DND-41 (cell line): Measurements from ENCODE around the gene TMEM14C.
A peak's percentile ranks its signal among the peaks of the same experiment; 100 is the strongest.
"Not testable (repeated sequence)": the region's sequence is repeated elsewhere in the genome, so short reads cannot be mapped to it uniquely, and the experiment has no call there.

ENCODE experiments used
- ATAC-seq: fragments of 200-7000 bp; cut with Tn5 transposase; 3 replicates; pipeline ENCODE4 v1.9.1; 2021; ENCODE audit warnings: low read depth; ENCODE audit not compliant: insufficient read depth
- DNase-seq: peaks from one replicate; pipeline ENCODE4 v3.0.0-alpha.2; 2020
- H2AFZ ChIP-seq: 2 replicates; pipeline ENCODE4 v1.6.0; 2012; ENCODE audit warnings: low read depth, low read length
- H3K27ac ChIP-seq: 2 replicates; pipeline ENCODE4 v1.5.1; 2012; ENCODE audit warnings: low read length, inconsistent platforms
- H3K27me3 ChIP-seq: fragments of 200-600 bp; sonication (generic); 2 replicates; pipeline ENCODE4 v1.6.0; 2012; ENCODE audit warnings: low read length, mild to moderate bottlenecking, inconsistent platforms; ENCODE audit not compliant: insufficient read depth, poor library complexity
- H3K36me3 ChIP-seq: 2 replicates; pipeline ENCODE4 v1.5.1; 2012; ENCODE audit warnings: low read length, inconsistent platforms; ENCODE audit not compliant: insufficient read depth
- H3K4me1 ChIP-seq: 2 replicates; pipeline ENCODE4 v1.5.1; 2012; ENCODE audit warnings: mild to moderate bottlenecking, low read length; ENCODE audit not compliant: insufficient read depth
- H3K4me2 ChIP-seq: 2 replicates; pipeline ENCODE4 v1.6.0; 2012; ENCODE audit warnings: mild to moderate bottlenecking, moderate library complexity, low read length, inconsistent platforms; ENCODE audit not compliant: insufficient read depth
- H3K4me3 ChIP-seq, 2 experiments: fragments of 200-600 bp in 1 of 2; shearing (Covaris generic) in 1 of 2; 2 replicates each; pipeline ENCODE4 v1.5.1; 2012 to 2016; ENCODE audit warnings: inconsistent platforms in 2 of 2, low read length in 2 of 2, mild to moderate bottlenecking in 2 of 2, low read depth in 1 of 2, moderate library complexity in 1 of 2
- H3K79me2 ChIP-seq: 2 replicates; pipeline ENCODE4 v1.6.0; 2012; ENCODE audit warnings: low read length, inconsistent platforms; ENCODE audit not compliant: insufficient read depth
- H3K9ac ChIP-seq: 2 replicates; pipeline ENCODE4 v1.6.0; 2012; ENCODE audit warnings: low read depth, mild to moderate bottlenecking, inconsistent platforms, low read length, moderate library complexity
- H3K9me3 ChIP-seq: 2 replicates; pipeline ENCODE4 v1.5.1; 2012; ENCODE audit warnings: low read length, moderate library complexity, mild to moderate bottlenecking, inconsistent platforms; ENCODE audit not compliant: insufficient read depth, severe bottlenecking
- H4K20me1 ChIP-seq: 2 replicates; pipeline ENCODE4 v1.6.0; 2012; ENCODE audit warnings: low read length; ENCODE audit not compliant: insufficient read depth
- CTCF ChIP-seq: IDR thresholded peaks from 2 replicates; pipeline ENCODE4 v1.5.1; 2012; ENCODE audit warnings: borderline replicate concordance, low read length, moderate library complexity, mild to moderate bottlenecking; ENCODE audit not compliant: poor library complexity, severe bottlenecking; ENCODE audit errors: extremely low read depth
- EZH2 ChIP-seq: IDR thresholded peaks from 3 replicates; pipeline ENCODE4 v1.6.1; 2012; ENCODE audit warnings: borderline replicate concordance, low read depth, mild to moderate bottlenecking, moderate library complexity, low read length, inconsistent platforms; ENCODE audit not compliant: severe bottlenecking

The TMEM14C gene

GRCh38 chr6:10733151-10733715 lies 10.4 kb downstream of the TMEM14C start:
- Histone ChIP-seq H3K27ac (no peak overlapping the region), H3K9me3 (no peaks in the 10 kb centered on the region), H3K4me2 (no peak overlapping the region), H3K4me3 (no peak overlapping the region), H3K4me1 (no peaks in the 10 kb centered on the region), H3K9ac (no peak overlapping the region), H4K20me1 (no peaks in the 10 kb centered on the region), H3K79me2 (peaks cover 1% of the 10 kb centered on the region; the same call in 1 of the 2 replicates), H2AFZ (no peak overlapping the region), H3K36me3 (peaks cover 47% of the 10 kb centered on the region), H3K27me3 (no peaks in the 10 kb centered on the region)
- TF ChIP-seq CTCF = no peak
- no peak for TF ChIP-seq EZH2
- no peak for DNase-seq
- ATAC-seq = peak; percentile 50; the same call in 2 of the 3 replicates

GRCh38 chr6:10733863-10734262 lies 11.0 kb downstream of the TMEM14C start:
- ATAC-seq = no peak

GRCh38 chr6:10736731-10737130 lies 13.9 kb downstream of the TMEM14C start:
- H3K9ac ChIP-seq = no peak overlapping the region
- H4K20me1 ChIP-seq = no peaks in the 10 kb centered on the region
- H3K4me2 ChIP-seq = no peak overlapping the region
- no peak overlapping the region for H2AFZ ChIP-seq
- no peak for DNase-seq
- no peaks in the 10 kb centered on the region for H3K27me3 ChIP-seq
- no peaks in the 10 kb centered on the region for H3K79me2 ChIP-seq
- H3K4me1 ChIP-seq = no peaks in the 10 kb centered on the region
- no peak overlapping the region for H3K27ac ChIP-seq
- H3K4me3 ChIP-seq = no peak overlapping the region
- peaks cover 17% of the 10 kb centered on the region; the same call in 1 of the 2 replicates for H3K36me3 ChIP-seq
- ATAC-seq = no peak
- no peaks in the 10 kb centered on the region for H3K9me3 ChIP-seq
- TF ChIP-seq CTCF = no peak
- no peak for TF ChIP-seq EZH2

More at GRCh38 chr6:10733863-10734262, 11.0 kb downstream of the TMEM14C start:
- H3K27ac ChIP-seq = no peak overlapping the region
- H3K27me3 ChIP-seq = no peaks in the 10 kb centered on the region
- H3K9ac ChIP-seq = no peak overlapping the region
- no peak overlapping the region for H3K4me2 ChIP-seq
- H3K4me3 ChIP-seq = no peak overlapping the region
- TF ChIP-seq CTCF = no peak
- TF ChIP-seq EZH2 = no peak
- no peak overlapping the region for H2AFZ ChIP-seq
- H3K36me3 ChIP-seq = peaks cover 41% of the 10 kb centered on the region
- H3K79me2 ChIP-seq = no peaks in the 10 kb centered on the region
- no peaks in the 10 kb centered on the region for H3K4me1 ChIP-seq
- H4K20me1 ChIP-seq = no peaks in the 10 kb centered on the region
- no peak for DNase-seq
- H3K9me3 ChIP-seq = no peaks in the 10 kb centered on the region

- Histone ChIP-seq H2AFZ (no peak overlapping the region), H4K20me1 (no peaks in the 10 kb centered on the region), H3K27me3 (no peaks in the 10 kb centered on the region), H3K27ac (no peak overlapping the region), H3K4me1 (no peaks in the 10 kb centered on the region), H3K36me3 (no peaks in the 10 kb centered on the region; the same call in 1 of the 2 replicates), H3K9ac (no peak overlapping the region), H3K9me3 (no peaks in the 10 kb centered on the region), H3K79me2 (no peaks in the 10 kb centered on the region), H3K4me2 (no peak overlapping the region), H3K4me3 (no peak overlapping the region)
- no peak for ATAC-seq
- DNase-seq = no peak
- TF ChIP-seq EZH2 = no peak
- TF ChIP-seq CTCF = no peak
Observed at GRCh38 chr6:10740061-10740460, 17.2 kb downstream of the TMEM14C start.

- not testable (repeated sequence) for H3K9ac ChIP-seq, DNase-seq, H3K4me1 ChIP-seq, H3K27ac ChIP-seq, ATAC-seq, H3K79me2 ChIP-seq, H3K4me3 ChIP-seq, H3K4me2 ChIP-seq, H4K20me1 ChIP-seq, H3K27me3 ChIP-seq, H2AFZ ChIP-seq, H3K9me3 ChIP-seq, H3K36me3 ChIP-seq
Observed at GRCh38 chr6:10741643-10742042, 18.8 kb downstream of the TMEM14C start.
